MM.1S (cell line): ENCODE measurements around the gene NBEA.

Experiments used
- DNase-seq: peaks from one replicate; pipeline ENCODE4 v3.0.0-alpha.2; 2015
- H2AFZ ChIP-seq: fragments of 300-600 bp; sonication (generic); 2 replicates; pipeline ENCODE4 v1.6.0; 2016; ENCODE audit warnings: antibody characterized with exemption, low read length
- H3F3A ChIP-seq: fragments of 300-600 bp; sonication (generic); 2 replicates; pipeline ENCODE4 v1.6.1; 2016; ENCODE audit warnings: mild to moderate bottlenecking, antibody characterized with exemption, low read length, moderate library complexity, mixed read lengths; ENCODE audit not compliant: insufficient read depth
- H3K27ac ChIP-seq: fragments of 300-600 bp; sonication (generic); 2 replicates; pipeline ENCODE4 v1.5.1; 2016; ENCODE audit warnings: mild to moderate bottlenecking, low read length
- H3K27me3 ChIP-seq: fragments of 300-600 bp; sonication (generic); replicated peaks from 2 replicates; pipeline ENCODE4 v1.6.0; 2016; ENCODE audit warnings: low read length; ENCODE audit not compliant: insufficient read depth
- H3K36me3 ChIP-seq: fragments of 300-600 bp; sonication (generic); replicated peaks from 2 replicates; pipeline ENCODE4 v1.6.1; 2016; ENCODE audit warnings: mild to moderate bottlenecking, low read length, mixed read lengths; ENCODE audit not compliant: insufficient read depth
- H3K4me1 ChIP-seq: fragments of 300-600 bp; sonication (generic); 2 replicates; pipeline ENCODE4 v1.6.1; 2016; ENCODE audit warnings: low read length, mixed read lengths
- H3K4me2 ChIP-seq: fragments of 300-600 bp; sonication (generic); 2 replicates; pipeline ENCODE4 v1.6.0; 2016; ENCODE audit warnings: low read depth, low read length
- H3K4me3 ChIP-seq: fragments of 300-600 bp; sonication (generic); 2 replicates; pipeline ENCODE4 v1.5.1; 2016; ENCODE audit warnings: low read length, mixed read lengths
- H3K79me2 ChIP-seq: fragments of 300-600 bp; sonication (generic); 2 replicates; pipeline ENCODE4 v1.6.1; 2016; ENCODE audit warnings: mixed run types, low read length, mixed read lengths
- H3K9ac ChIP-seq: fragments of 300-600 bp; sonication (generic); 2 replicates; pipeline ENCODE4 v1.6.1; 2016; ENCODE audit warnings: low read length, mixed read lengths
- H3K9me2 ChIP-seq: fragments of 300-600 bp; sonication (generic); replicated peaks from 2 replicates; pipeline ENCODE4 v1.6.1; 2016; ENCODE audit warnings: mild to moderate bottlenecking, low read length, mixed read lengths; ENCODE audit not compliant: insufficient read depth
- H3K9me3 ChIP-seq: fragments of 300-600 bp; sonication (generic); replicated peaks from 2 replicates; pipeline ENCODE4 v1.6.1; 2016; ENCODE audit warnings: mild to moderate bottlenecking, low read length, mixed read lengths; ENCODE audit not compliant: insufficient read depth
- H4K20me1 ChIP-seq: fragments of 300-600 bp; sonication (generic); 2 replicates; pipeline ENCODE4 v1.6.1; 2016; ENCODE audit warnings: mild to moderate bottlenecking, low read length, moderate library complexity, mixed read lengths; ENCODE audit not compliant: insufficient read depth
- EZH2 ChIP-seq: fragments of 300-600 bp; sonication (generic); optimal IDR thresholded peaks from 2 replicates; pipeline ENCODE3; 2017; ENCODE audit warnings: low read depth, mild to moderate bottlenecking, antibody characterized with exemption, low read length, mixed read lengths
- EZH2phosphoT487 ChIP-seq: fragments of 300-600 bp; sonication (generic); IDR thresholded peaks from 2 replicates; pipeline ENCODE4 v1.6.1; 2018; ENCODE audit warnings: antibody characterized with exemption, low read length
- TF ChIP-seq, protein P1 (sequence below): fragments of 300-600 bp; sonication (generic); IDR thresholded peaks from 2 replicates; pipeline ENCODE4 v1.5.1; 2016; ENCODE audit warnings: antibody characterized with exemption, low read length, mixed read lengths

The NBEA gene

DNA sequence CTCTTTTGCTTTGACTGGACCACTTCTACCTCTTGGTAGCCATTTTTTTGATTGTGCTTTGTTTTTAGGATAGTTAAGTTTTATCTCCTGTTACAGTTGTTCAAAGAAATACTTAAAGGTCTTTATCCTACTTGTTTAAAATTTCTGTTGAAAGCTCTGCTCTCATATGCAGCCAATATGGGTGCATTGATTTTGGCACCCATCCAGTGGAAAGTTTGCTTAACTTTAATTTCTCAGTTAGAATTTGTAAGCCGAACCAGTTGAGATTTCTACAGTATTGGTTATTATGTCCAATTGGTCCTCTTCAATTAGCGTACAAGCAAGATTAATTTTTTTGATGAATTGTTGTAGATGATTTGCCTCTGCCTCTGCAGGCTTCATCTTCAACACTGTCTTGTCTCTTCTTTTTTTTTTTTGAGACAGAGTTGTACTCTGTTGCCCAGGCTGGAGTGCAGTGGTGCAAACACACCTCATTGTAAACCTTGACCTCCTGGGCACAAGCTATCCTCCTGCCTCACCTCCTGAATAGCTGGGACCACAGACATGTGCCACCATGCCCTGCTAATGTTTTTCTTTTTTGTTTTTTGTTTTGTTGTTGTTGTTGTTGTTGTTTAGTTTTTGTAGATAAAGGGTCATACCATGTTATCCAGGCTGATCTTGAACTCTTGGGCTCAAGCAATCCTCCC lies 469.1 kb downstream of the NBEA start:
- Histone ChIP-seq H3F3A (no peaks in the 10 kb centered on the region), H3K9me3 (no peaks in the 10 kb centered on the region)
- no peak for DNase-seq

GRCh38 chr13:35448465-35448864 lies 506.4 kb downstream of the NBEA start:
- H3K36me3 ChIP-seq: no peaks in the 10 kb centered on the region
- no peaks in the 10 kb centered on the region for H3F3A ChIP-seq
- H3K4me1 ChIP-seq: no peaks in the 10 kb centered on the region
- H3K27ac ChIP-seq: no peak overlapping the region
- no peaks in the 10 kb centered on the region for H3K79me2 ChIP-seq
- H2AFZ ChIP-seq: no peak overlapping the region
- no peaks in the 10 kb centered on the region for H3K27me3 ChIP-seq
- no peaks in the 10 kb centered on the region for H4K20me1 ChIP-seq
- H3K9me2 ChIP-seq: no peaks in the 10 kb centered on the region
- TF ChIP-seq EZH2 (no peak), EZH2phosphoT487 (no peak)
- TF ChIP-seq, protein P1, sequence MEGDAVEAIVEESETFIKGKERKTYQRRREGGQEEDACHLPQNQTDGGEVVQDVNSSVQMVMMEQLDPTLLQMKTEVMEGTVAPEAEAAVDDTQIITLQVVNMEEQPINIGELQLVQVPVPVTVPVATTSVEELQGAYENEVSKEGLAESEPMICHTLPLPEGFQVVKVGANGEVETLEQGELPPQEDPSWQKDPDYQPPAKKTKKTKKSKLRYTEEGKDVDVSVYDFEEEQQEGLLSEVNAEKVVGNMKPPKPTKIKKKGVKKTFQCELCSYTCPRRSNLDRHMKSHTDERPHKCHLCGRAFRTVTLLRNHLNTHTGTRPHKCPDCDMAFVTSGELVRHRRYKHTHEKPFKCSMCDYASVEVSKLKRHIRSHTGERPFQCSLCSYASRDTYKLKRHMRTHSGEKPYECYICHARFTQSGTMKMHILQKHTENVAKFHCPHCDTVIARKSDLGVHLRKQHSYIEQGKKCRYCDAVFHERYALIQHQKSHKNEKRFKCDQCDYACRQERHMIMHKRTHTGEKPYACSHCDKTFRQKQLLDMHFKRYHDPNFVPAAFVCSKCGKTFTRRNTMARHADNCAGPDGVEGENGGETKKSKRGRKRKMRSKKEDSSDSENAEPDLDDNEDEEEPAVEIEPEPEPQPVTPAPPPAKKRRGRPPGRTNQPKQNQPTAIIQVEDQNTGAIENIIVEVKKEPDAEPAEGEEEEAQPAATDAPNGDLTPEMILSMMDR: no peak
- H3K4me2 ChIP-seq: no peak overlapping the region
- no peak for DNase-seq
- H3K9ac ChIP-seq: no peak overlapping the region
- H3K4me3 ChIP-seq: no peak overlapping the region
- no peaks in the 10 kb centered on the region for H3K9me3 ChIP-seq

More for the DNA sequence above, 469.1 kb downstream of the NBEA start:
- TF ChIP-seq, protein P1: no peak
- TF ChIP-seq EZH2 (no peak), EZH2phosphoT487 (no peak)
- Histone ChIP-seq H3K79me2 (no peaks in the 10 kb centered on the region), H3K9me2 (no peaks in the 10 kb centered on the region), H3K4me2 (no peak overlapping the region), H2AFZ (no peak overlapping the region), H3K36me3 (no peaks in the 10 kb centered on the region), H3K27me3 (no peaks in the 10 kb centered on the region), H4K20me1 (no peaks in the 10 kb centered on the region), H3K27ac (no peak overlapping the region), H3K4me3 (no peak overlapping the region), H3K4me1 (no peaks in the 10 kb centered on the region), H3K9ac (no peak overlapping the region)

GRCh38 chr13:35449821-35450220 lies 507.8 kb downstream of the NBEA start:
- Histone ChIP-seq H3K36me3 (no peaks in the 10 kb centered on the region), H2AFZ (no peak overlapping the region), H3K79me2 (no peaks in the 10 kb centered on the region), H3K9me2 (no peaks in the 10 kb centered on the region), H3K9me3 (no peaks in the 10 kb centered on the region), H3F3A (no peaks in the 10 kb centered on the region), H3K4me2 (no peak overlapping the region), H3K27me3 (no peaks in the 10 kb centered on the region), H3K9ac (no peak overlapping the region), H4K20me1 (no peaks in the 10 kb centered on the region), H3K27ac (no peak overlapping the region), H3K4me1 (no peaks in the 10 kb centered on the region), H3K4me3 (no peak overlapping the region)
- DNase-seq: no peak
- TF ChIP-seq EZH2: no peak

DNA sequence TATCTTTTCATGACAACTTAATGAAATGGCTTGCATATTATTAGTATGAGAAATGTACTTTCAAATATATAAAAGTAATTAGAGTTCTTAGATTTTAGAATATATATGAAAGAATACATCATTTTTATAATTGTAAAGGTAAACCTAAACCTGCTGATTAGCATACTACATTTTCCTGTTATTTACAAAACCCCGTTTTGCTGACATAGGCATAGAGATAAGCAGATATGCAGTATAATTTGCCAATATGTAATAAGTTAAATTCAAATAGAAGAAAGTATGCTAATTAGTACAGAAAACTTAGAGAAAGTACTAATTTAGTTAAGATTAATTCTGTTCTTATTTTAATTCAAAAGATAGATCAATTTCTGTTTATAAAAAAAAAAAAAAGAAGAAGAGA lies 513.0 kb downstream of the NBEA start:
- Histone ChIP-seq H4K20me1 (no peaks in the 10 kb centered on the region), H3K9ac (no peak overlapping the region), H3K36me3 (no peaks in the 10 kb centered on the region), H3K4me2 (no peak overlapping the region), H3F3A (no peaks in the 10 kb centered on the region), H3K79me2 (no peaks in the 10 kb centered on the region), H2AFZ (no peak overlapping the region), H3K9me3 (no peaks in the 10 kb centered on the region), H3K27ac (no peak overlapping the region), H3K4me3 (no peak overlapping the region), H3K9me2 (no peaks in the 10 kb centered on the region), H3K27me3 (no peaks in the 10 kb centered on the region), H3K4me1 (no peaks in the 10 kb centered on the region)
- no peak for DNase-seq
- no peak for TF ChIP-seq EZH2phosphoT487
- TF ChIP-seq, protein P1: no peak
- no peak for TF ChIP-seq EZH2
